T-cell (primary cell): ENCODE data around the gene IWS1. TPM values are rescaled to one million over a fixed set of nuclear protein-coding genes. Genes with fewer than 3 reads are reported as not detected.

Source experiments
- ATAC-seq, 4 experiments: fragments of 200-7000 bp in 3 of 4; fragments of 150-1000 bp in 1 of 4; cut with Tn5 transposase; replicated peaks in 1 of 4; 1 replicate in 3 of 4; 2 replicates in 1 of 4; pipeline ENCODE4 v1.10.0; 2021; ENCODE audit warnings: moderate library complexity in 3 of 4, mild to moderate bottlenecking in 2 of 4, moderate number of reproducible peaks in 1 of 4
- CTCF ChIA-PET, 2 donors: fragments of 300-600 bp; sonication (Branson Sonifier 250); formaldehyde crosslinking; loops; one replicate each; lab custom pipeline; 2022; ENCODE audit warnings: antibody characterized with exemption in 2 of 2; lab: Charles Lee
- POLR2A ChIA-PET, 2 donors: fragments of 300-600 bp; sonication (Branson Sonifier 250); formaldehyde crosslinking; loops; one replicate each; lab custom pipeline; 2022; ENCODE audit warnings: antibody characterized with exemption in 2 of 2; lab: Charles Lee
- DNase-seq, 35 experiments: peaks; one replicate each; pipeline versions ENCODE4 v3.0.0 to v3.0.0-alpha.2; 2013 to 2023
- H3K27ac ChIP-seq: one replicate; pipeline ENCODE4 v1.5.1; 2013; ENCODE audit warnings: low read length
- H3K27me3 ChIP-seq, 2 experiments: replicated peaks in 1 of 2; 1 replicate in 1 of 2; 2 replicates in 1 of 2; pipeline versions ENCODE4 v1.6.1 to v1.7.0; 2013; ENCODE audit warnings: low read length in 1 of 2, mixed read lengths in 1 of 2; ENCODE audit not compliant: control insufficient read depth in 2 of 2, insufficient read depth in 2 of 2; ENCODE audit errors: extremely low read depth in 1 of 2
- H3K36me3 ChIP-seq, 2 donors: 1 replicate in 1 of 2; 2 replicates in 1 of 2; pipeline versions ENCODE4 v1.6.1 to v1.7.0; 2013; ENCODE audit warnings: low read length in 1 of 2; ENCODE audit not compliant: control insufficient read depth in 2 of 2, insufficient read depth in 1 of 2; ENCODE audit errors: extremely low read depth in 1 of 2
- H3K4me1 ChIP-seq, 2 experiments: 1 replicate in 1 of 2; 2 replicates in 1 of 2; pipeline versions ENCODE4 v1.6.1 to v1.7.0; 2013; ENCODE audit warnings: low read length in 2 of 2, mixed read lengths in 1 of 2; ENCODE audit not compliant: insufficient read depth in 2 of 2, control insufficient read depth in 1 of 2; ENCODE audit errors: extremely low read depth in 1 of 2
- H3K4me3 ChIP-seq, 2 donors: 1 replicate in 1 of 2; 2 replicates in 1 of 2; pipeline versions ENCODE4 v1.5.1 to v1.7.0; 2013; ENCODE audit warnings: mild to moderate bottlenecking in 2 of 2, low read length in 1 of 2, moderate library complexity in 1 of 2; ENCODE audit not compliant: control insufficient read depth in 1 of 2; ENCODE audit errors: extremely low read depth in 1 of 2
- H3K9me3 ChIP-seq: 2 replicates; pipeline ENCODE4 v1.7.0; 2013
- H3K27ac Mint-ChIP-seq, 2 donors: one replicate each; pipeline ENCODE4 v1.8.0; 2020 to 2021; ENCODE audit warnings: mild to moderate bottlenecking in 2 of 2, mixed read lengths in 2 of 2
- H3K27me3 Mint-ChIP-seq, 2 donors: one replicate each; pipeline ENCODE4 v1.8.0; 2021 to 2022; ENCODE audit warnings: mixed read lengths in 2 of 2
- H3K36me3 Mint-ChIP-seq: one replicate; pipeline ENCODE4 v1.8.0; 2021; ENCODE audit warnings: mixed read lengths
- H3K4me1 Mint-ChIP-seq, 3 donors: one replicate each; pipeline ENCODE4 v1.8.0; 2020 to 2022; ENCODE audit warnings: mixed read lengths in 3 of 3, mild to moderate bottlenecking in 1 of 3
- H3K4me3 Mint-ChIP-seq, 3 donors: one replicate each; pipeline ENCODE4 v1.8.0; 2020 to 2022; ENCODE audit warnings: mild to moderate bottlenecking in 3 of 3, mixed read lengths in 3 of 3, moderate library complexity in 3 of 3
- H3K9me3 Mint-ChIP-seq, 3 donors: one replicate each; pipeline ENCODE4 v1.8.0; 2020 to 2022; ENCODE audit warnings: mixed read lengths in 3 of 3
- WGBS: methylation state at CpG from one replicate; pipeline ENCODE4 v1.1.5; 2013; ENCODE audit warnings: missing lambda C conversion rate; ENCODE audit not compliant: insufficient coverage; 5-methylcytosine and 5-hydroxymethylcytosine counted together
- total RNA-seq, 35 experiments: library from RNA in 6 of 35; stranded (reverse) in 6 of 35; fragments of 120-200 nt in 1 of 35; gene quantifications; one replicate each; pipeline versions ENCODE4 v1.2.1 to v1.2.4 and lab custom pipeline; 2013 to 2026

The IWS1 gene
- total RNA-seq, 5 donors from 2014 or later (not counting 1 experiment from before 2014, with no cell fraction given), result 20.8 to 47.1 (median 42.6) TPM

GRCh38 chr2:127520424-127520823 lies 5.9 kb downstream of the IWS1 start:
- Mint-ChIP-seq H3K27ac (no peak overlapping the region), H3K27me3 (no peaks in the 10 kb centered on the region), H3K4me3 (no peak overlapping the region), H3K36me3 (peaks cover 43% of the 10 kb centered on the region), H3K4me1 (peaks cover 67 to 79% (median 70%) of the 10 kb centered on the region in 3 donors), H3K9me3 (no peaks in the 10 kb centered on the region)
- Histone ChIP-seq H3K27me3 (no peaks in the 10 kb centered on the region), H3K9me3 (no peaks in the 10 kb centered on the region), H3K27ac (no peak overlapping the region), H3K4me3 (no peak overlapping the region), H3K4me1 (peaks cover 2 to 27% of the 10 kb centered on the region in 2 experiments), H3K36me3 (peaks cover 4 to 66% of the 10 kb centered on the region in 2 donors)
- WGBS, result no CpG with 5 or more reads among the region's 4 CpGs
- ChIA-PET POLR2A (no interaction called here), CTCF (no interaction called here)
- no peak for DNase-seq
- ATAC-seq, result no peak

- no peak for ATAC-seq
- Histone ChIP-seq H3K27ac (no peak overlapping the region), H3K4me1 (peaks cover 9 to 22% of the 10 kb centered on the region in 2 experiments), H3K4me3 (no peak overlapping the region), H3K27me3 (no peaks in the 10 kb centered on the region), H3K9me3 (no peaks in the 10 kb centered on the region), H3K36me3 (peaks cover 4 to 71% of the 10 kb centered on the region in 2 donors)
- ChIA-PET POLR2A (interaction anchor here in 1 of 2 donors (0.5 kb wide), 1 partner anchor 94 kb away, joined by 3 read pairs; no protein-coding TSS in a partner anchor), CTCF (no interaction called here)
- H3K36me3 Mint-ChIP-seq, result peaks cover 49% of the 10 kb centered on the region
- H3K27me3 Mint-ChIP-seq, result no peaks in the 10 kb centered on the region
- H3K9me3 Mint-ChIP-seq, result no peaks in the 10 kb centered on the region
- H3K27ac Mint-ChIP-seq, result no peak overlapping the region
- no peak for DNase-seq
- WGBS, result no CpG with 5 or more reads among the region's 2 CpGs
- H3K4me3 Mint-ChIP-seq, result no peak overlapping the region
- H3K4me1 Mint-ChIP-seq, result peaks cover 76 to 87% (median 81%) of the 10 kb centered on the region in 3 donors
These were observed 8.8 kb downstream of the IWS1 start for GRCh38 chr2:127517465-127517864.

GRCh38 chr2:127516041-127516762 lies 10.1 kb downstream of the IWS1 start:
- CTCF ChIA-PET, result interaction anchor here in 1 of 2 donors (0.6 kb wide), 1 partner anchor 206 kb away, joined by 3 read pairs; no protein-coding TSS in a partner anchor

GRCh38 chr2:127515383-127515915 lies 10.8 kb downstream of the IWS1 start:
- Mint-ChIP-seq H3K4me3 (no peak overlapping the region), H3K27ac (peak overlapping the region in 1 of 2 donors; percentile 16), H3K9me3 (no peaks in the 10 kb centered on the region), H3K4me1 (peaks cover 82 to 91% (median 88%) of the 10 kb centered on the region in 3 donors), H3K27me3 (no peaks in the 10 kb centered on the region), H3K36me3 (peaks cover 48% of the 10 kb centered on the region)
- POLR2A ChIA-PET, result interaction anchor here in 1 of 2 donors (0.6 kb wide), 1 partner anchor 584 kb away, joined by 10 read pairs; no protein-coding TSS in a partner anchor
- Histone ChIP-seq H3K36me3 (peaks cover 4 to 59% of the 10 kb centered on the region in 2 donors), H3K4me3 (no peak overlapping the region), H3K4me1 (peaks cover 13 to 26% of the 10 kb centered on the region in 2 experiments), H3K27me3 (no peaks in the 10 kb centered on the region), H3K27ac (no peak overlapping the region), H3K9me3 (no peaks in the 10 kb centered on the region)
- DNase-seq (no peak), ATAC-seq (no peak)
- whole genome bisulfite sequencing, result 73% methylated on average over 4 of the region's 6 CpGs
- CTCF ChIA-PET, result interaction anchor here in 1 of 2 donors (0.6 kb wide), 1 partner anchor 206 kb away, joined by 3 read pairs; no protein-coding TSS in a partner anchor

More at GRCh38 chr2:127516041-127516762, 10.1 kb downstream of the IWS1 start:
- H3K9me3 Mint-ChIP-seq, result no peaks in the 10 kb centered on the region
- H3K4me1 Mint-ChIP-seq, result peaks cover 78 to 87% (median 87%) of the 10 kb centered on the region in 3 donors
- Histone ChIP-seq H3K9me3 (no peaks in the 10 kb centered on the region), H3K36me3 (peaks cover 4 to 62% of the 10 kb centered on the region in 2 donors), H3K4me1 (peaks cover 13 to 26% of the 10 kb centered on the region in 2 experiments), H3K4me3 (no peak overlapping the region), H3K27me3 (no peaks in the 10 kb centered on the region), H3K27ac (no peak overlapping the region)
- no peaks in the 10 kb centered on the region for H3K27me3 Mint-ChIP-seq
- no peak for ATAC-seq
- H3K27ac Mint-ChIP-seq, result no peak overlapping the region
- POLR2A ChIA-PET, result interaction anchor here in 1 of 2 donors (0.6 kb wide), 1 partner anchor 583 kb away, joined by 10 read pairs; no protein-coding TSS in a partner anchor
- H3K36me3 Mint-ChIP-seq, result peaks cover 51% of the 10 kb centered on the region
- 89% methylated on average over 3 of the region's 14 CpGs for WGBS
- no peak overlapping the region for H3K4me3 Mint-ChIP-seq
- no peak for DNase-seq

- 92% methylated on average over 9 of the region's 13 CpGs for WGBS
- POLR2A ChIA-PET, result no interaction called here
- H3K27ac ChIP-seq, result no peak overlapping the region
- H3K9me3 ChIP-seq, result no peaks in the 10 kb centered on the region
- H3K4me3 Mint-ChIP-seq, result no peak overlapping the region
- peaks cover 44% of the 10 kb centered on the region for H3K36me3 Mint-ChIP-seq
- no peak overlapping the region for H3K27ac Mint-ChIP-seq
- no peaks in the 10 kb centered on the region for H3K9me3 Mint-ChIP-seq
- H3K27me3 ChIP-seq, result no peaks in the 10 kb centered on the region
- H3K27me3 Mint-ChIP-seq, result no peaks in the 10 kb centered on the region
- CTCF ChIA-PET, result no interaction called here
- H3K4me3 ChIP-seq, result no peak overlapping the region
- peaks cover 13 to 26% of the 10 kb centered on the region in 2 experiments for H3K4me1 ChIP-seq
- H3K4me1 Mint-ChIP-seq, result peaks cover 85 to 92% (median 87%) of the 10 kb centered on the region in 3 donors
- peaks cover 4 to 53% of the 10 kb centered on the region in 2 donors for H3K36me3 ChIP-seq
- DNase-seq (no peak), ATAC-seq (no peak)
These were observed 11.8 kb downstream of the IWS1 start for GRCh38 chr2:127514485-127514884.

GRCh38 chr2:127514076-127514475 lies 12.2 kb downstream of the IWS1 start:
- Histone ChIP-seq H3K36me3 (peaks cover 4 to 52% of the 10 kb centered on the region in 2 donors), H3K4me3 (no peak overlapping the region), H3K27ac (no peak overlapping the region), H3K27me3 (no peaks in the 10 kb centered on the region), H3K4me1 (peaks cover 13 to 26% of the 10 kb centered on the region in 2 experiments), H3K9me3 (no peaks in the 10 kb centered on the region)
- WGBS, result 98% methylated on average over 10 of the region's 10 CpGs
- no peak for ATAC-seq
- ChIA-PET CTCF (no interaction called here), POLR2A (no interaction called here)
- no peaks in the 10 kb centered on the region for H3K9me3 Mint-ChIP-seq
- H3K36me3 Mint-ChIP-seq, result peaks cover 43% of the 10 kb centered on the region
- H3K27ac Mint-ChIP-seq, result peak overlapping the region in 1 of 2 donors; percentile 19
- H3K27me3 Mint-ChIP-seq, result no peaks in the 10 kb centered on the region
- H3K4me3 Mint-ChIP-seq, result no peak overlapping the region
- H3K4me1 Mint-ChIP-seq, result peaks cover 87 to 94% (median 88%) of the 10 kb centered on the region in 3 donors
- no peak for DNase-seq
